Vagina (tissue), 2 donors: ENCODE data around the gene PTPRN. TPM values are rescaled to one million over a fixed set of nuclear protein-coding genes. Genes with fewer than 3 reads are reported as not detected.

Experiments
- DNase-seq, 2 donors: peaks; one replicate each; pipeline ENCODE4 v3.0.0-alpha.2; 2017; ENCODE audit errors: extremely low spot score in 2 of 2
- H3K27ac ChIP-seq: fragments of 200-600 bp; sonication (generic); one replicate; pipeline ENCODE4 v1.5.1; 2019
- H3K27me3 ChIP-seq: fragments of 200-600 bp; sonication (generic); one replicate; pipeline ENCODE4 v1.5.1; 2019
- H3K36me3 ChIP-seq, 2 donors: fragments of 200-600 bp; sonication (generic); one replicate each; pipeline ENCODE4 v1.5.1; 2017 to 2019
- H3K4me1 ChIP-seq: fragments of 200-600 bp; sonication (generic); one replicate; pipeline ENCODE4 v1.5.1; 2019
- H3K4me3 ChIP-seq, 2 donors: fragments of 200-600 bp; sonication (generic); 1 replicate in 1 of 2; 2 replicates in 1 of 2; pipeline ENCODE4 v1.5.1; 2016 to 2019
- H3K9me3 ChIP-seq: fragments of 200-600 bp; sonication (generic); one replicate; pipeline ENCODE4 v1.5.1; 2019
- CTCF ChIP-seq, 3 experiments: fragments of 450-650 bp in 2 of 3; fragments of 200-600 bp in 1 of 3; sonication (generic) in 1 of 3; IDR thresholded peaks; one replicate each; pipeline ENCODE4 v1.5.1; 2017 to 2019; ENCODE audit warnings: antibody characterized with exemption in 3 of 3, mild to moderate bottlenecking in 2 of 3, moderate library complexity in 2 of 3
- POLR2A ChIP-seq, 2 donors: fragments of 450-650 bp; IDR thresholded peaks; one replicate each; pipeline ENCODE4 v1.6.1; 2017; ENCODE audit warnings: antibody characterized with exemption in 2 of 2, mild to moderate bottlenecking in 2 of 2, moderate library complexity in 2 of 2
- POLR2AphosphoS5 ChIP-seq, 2 donors: sonication (generic); formaldehyde crosslinking; IDR thresholded peaks; one replicate each; pipeline ENCODE4 v1.9.0; 2017; ENCODE audit warnings: antibody characterized with exemption in 2 of 2, mild to moderate bottlenecking in 2 of 2, low read depth in 1 of 2; ENCODE audit not compliant: insufficient read depth in 1 of 2
- intact Hi-C: fragments of 100-400 bp; cut with DNase I; formaldehyde crosslinking; loops from one replicate; pipeline ENCODE4 v1.15.1; 2023
- total RNA-seq: library from RNA; depleted of rRNA; stranded (reverse); fragments of >200 nt; gene quantifications from one replicate; pipeline ENCODE4 v1.2.3, GENCODE V29; 2016

The PTPRN gene
- total RNA-seq, 1 donor from 2014 or later: 7.6 TPM

GRCh38 chr2:219246559-219246958 is 62.6 kb downstream of the PTPRN start:
- H3K9me3 ChIP-seq: no peaks in the 10 kb centered on the region
- peaks cover 0 to 14% of the 10 kb centered on the region in 2 donors for H3K36me3 ChIP-seq
- H3K27me3 ChIP-seq: no peaks in the 10 kb centered on the region
- peak in 1 of 2 donors; percentile 83 for DNase-seq
- intact Hi-C loops: no loop called here
- peak overlapping the region; percentile 94 for H3K27ac ChIP-seq
- peaks cover 72% of the 10 kb centered on the region for H3K4me1 ChIP-seq
- TF ChIP-seq POLR2A (IDR thresholded peaks at IDR 0.05): no peak
- TF ChIP-seq POLR2AphosphoS5 (IDR thresholded peaks at IDR 0.05; ENCODE audit: insufficient read depth in 1 of 2, low read depth in 1 of 2): no peak
- no peak for TF ChIP-seq CTCF (IDR thresholded peaks at IDR 0.05)
- no peak overlapping the region for H3K4me3 ChIP-seq

DNA sequence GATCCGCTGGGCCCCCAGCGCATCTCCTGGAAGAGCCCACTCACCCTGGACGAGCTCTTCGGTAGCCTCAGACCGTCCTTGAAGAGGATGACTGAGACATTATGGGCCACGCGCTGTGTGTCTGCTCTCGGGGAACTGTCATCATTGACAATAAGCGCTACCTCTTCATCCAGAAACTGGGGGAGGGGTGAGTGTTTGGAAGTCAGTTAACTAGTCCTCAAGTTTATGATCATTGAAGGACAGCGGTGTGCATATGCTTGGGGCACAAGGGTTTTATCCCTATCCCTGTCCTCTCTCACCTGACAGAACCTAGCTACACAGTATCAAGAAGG is 63.3 kb downstream of the PTPRN start:
- no peak for DNase-seq
- Histone ChIP-seq H3K4me3 (peak overlapping the region; percentile 60 to 88), H3K27ac (peak overlapping the region; percentile 94), H3K36me3 (peaks cover 0 to 8% of the 10 kb centered on the region in 2 donors), H3K27me3 (no peaks in the 10 kb centered on the region), H3K4me1 (peaks cover 65% of the 10 kb centered on the region), H3K9me3 (no peaks in the 10 kb centered on the region)
- intact Hi-C loops: no loop called here
- no peak for TF ChIP-seq CTCF (IDR thresholded peaks at IDR 0.05)
- TF ChIP-seq POLR2A (IDR thresholded peaks at IDR 0.05): no peak
- TF ChIP-seq POLR2AphosphoS5 (IDR thresholded peaks at IDR 0.05; ENCODE audit: insufficient read depth in 1 of 2, low read depth in 1 of 2): no peak

- peak; percentile 95 to 97 for TF ChIP-seq POLR2AphosphoS5 (IDR thresholded peaks at IDR 0.05; ENCODE audit: insufficient read depth in 1 of 2, low read depth in 1 of 2)
- TF ChIP-seq POLR2A (IDR thresholded peaks at IDR 0.05): peak in 1 of 2 donors; percentile 58
- no peak for TF ChIP-seq CTCF (IDR thresholded peaks at IDR 0.05)
- intact Hi-C loops: no loop called here
Observed at GRCh38 chr2:219245148-219245898, 63.9 kb downstream of the PTPRN start, which contains the start of the genes GLB1L and STK16. GLB1L (minus strand) TSS chr2:219245444; CDS start chr2:219243573, 1,871 bp downstream. STK16 (plus strand) TSS chr2:219245479; CDS start chr2:219246000, 521 bp downstream.

GRCh38 chr2:219244789-219245147 is 64.4 kb downstream of the PTPRN start:
- DNase-seq: no peak
- intact Hi-C loops: no loop called here
- no peaks in the 10 kb centered on the region for H3K9me3 ChIP-seq
- peak overlapping the region; percentile 60 to 88 for H3K4me3 ChIP-seq
- H3K36me3 ChIP-seq: no peaks in the 10 kb centered on the region
- no peaks in the 10 kb centered on the region for H3K27me3 ChIP-seq
- H3K4me1 ChIP-seq: peaks cover 54% of the 10 kb centered on the region
- peak overlapping the region; percentile 94 for H3K27ac ChIP-seq
- TF ChIP-seq CTCF (IDR thresholded peaks at IDR 0.05): no peak
- no peak for TF ChIP-seq POLR2AphosphoS5 (IDR thresholded peaks at IDR 0.05; ENCODE audit: insufficient read depth in 1 of 2, low read depth in 1 of 2)

More at GRCh38 chr2:219245148-219245898, 63.9 kb downstream of the PTPRN start, which contains the start of the genes GLB1L and STK16:
- Histone ChIP-seq H3K4me1 (peaks cover 59% of the 10 kb centered on the region), H3K4me3 (peak within 1 kb of the TSS; percentile 60 to 88), H3K27ac (peak within 1 kb of the TSS; percentile 94), H3K27me3 (no peaks in the 10 kb centered on the region), H3K36me3 (peaks cover 0 to 2% of the 10 kb centered on the region in 2 donors), H3K9me3 (no peaks in the 10 kb centered on the region)
- peak in 1 of 2 donors; percentile 92 for DNase-seq

DNA sequence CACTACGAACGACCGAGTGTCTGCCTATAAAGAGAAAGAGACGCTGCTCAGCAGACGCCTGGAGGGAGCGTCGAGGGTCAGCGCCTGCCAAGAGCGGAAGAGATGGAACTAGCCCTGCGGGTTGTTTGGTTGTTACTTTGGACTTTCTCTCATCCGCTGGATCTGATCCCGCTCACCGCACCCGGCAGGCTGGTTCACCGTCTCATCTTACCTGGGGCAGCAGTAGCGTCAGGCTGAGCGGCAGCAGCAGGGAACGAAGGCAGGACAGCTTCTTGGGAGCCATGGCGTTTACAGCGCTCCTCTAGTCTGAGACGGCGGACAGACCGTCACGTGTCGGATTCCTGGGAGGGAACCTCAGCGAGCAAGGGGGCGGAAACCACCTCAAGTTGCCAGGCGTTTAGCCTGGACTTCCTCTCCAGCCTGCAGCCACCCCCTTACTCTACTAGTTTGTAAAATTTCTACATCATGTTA is 65.9 kb downstream of the PTPRN start:
- Histone ChIP-seq H3K27ac (peak overlapping the region; percentile 12), H3K4me3 (peak overlapping the region; percentile 24 to 28), H3K4me1 (peaks cover 39% of the 10 kb centered on the region), H3K27me3 (no peaks in the 10 kb centered on the region), H3K36me3 (peaks cover 0 to 3% of the 10 kb centered on the region in 2 donors), H3K9me3 (no peaks in the 10 kb centered on the region)
- peak in 1 of 2 donors; percentile 87 for DNase-seq
- intact Hi-C loops: no loop called here
- TF ChIP-seq CTCF (IDR thresholded peaks at IDR 0.05) (no peak), POLR2AphosphoS5 (IDR thresholded peaks at IDR 0.05; ENCODE audit: insufficient read depth in 1 of 2, low read depth in 1 of 2) (peak in 1 of 2 donors; percentile 71), POLR2A (IDR thresholded peaks at IDR 0.05) (no peak)
